HepG2 (cell line): ENCODE measurements around the gene TMEM62. TPM values are rescaled to one million over a fixed set of nuclear protein-coding genes. Genes with fewer than 3 reads are reported as not detected.

ENCODE experiments used
- ARNT2 ChIP-seq: sonication (generic); formaldehyde crosslinking; IDR thresholded peaks from 2 replicates; pipeline ENCODE4 v1.8.0; 2022; ENCODE audit warnings: mild to moderate bottlenecking, low read depth, missing genetic modification reagents, moderate library complexity
- ATF3 ChIP-seq: sonication (generic); formaldehyde crosslinking; IDR thresholded peaks from 2 replicates; pipeline ENCODE4 v1.4.0; 2020; ENCODE audit warnings: missing genetic modification reagents
- CBX2 ChIP-seq, 2 experiments: fragments of 200-600 bp in 1 of 2; sonication (generic); formaldehyde crosslinking in 1 of 2; IDR thresholded peaks; 2 replicates each; pipeline versions ENCODE4 v1.7.0 to v1.8.1; 2018 to 2022; ENCODE audit warnings: low read depth in 2 of 2, low read length in 1 of 2, mild to moderate bottlenecking in 1 of 2, missing genetic modification reagents in 1 of 2
- DPF2 ChIP-seq: sonication (generic); formaldehyde crosslinking; IDR thresholded peaks from 2 replicates; pipeline ENCODE4 v1.4.0; 2020; ENCODE audit warnings: mild to moderate bottlenecking, low read depth, missing genetic modification reagents, borderline replicate concordance
- FUBP1 ChIP-seq: sonication (generic); formaldehyde crosslinking; IDR thresholded peaks from 2 replicates; pipeline ENCODE4 v1.5.1; 2020; ENCODE audit warnings: missing genetic modification reagents, mild to moderate bottlenecking, borderline replicate concordance
- HNF4A ChIP-seq: sonication (generic); formaldehyde crosslinking; IDR thresholded peaks from 2 replicates; pipeline ENCODE4 v1.4.0; 2020; ENCODE audit warnings: missing genetic modification reagents
- MZF1 ChIP-seq: sonication (generic); formaldehyde crosslinking; IDR thresholded peaks from 2 replicates; pipeline ENCODE4 v1.8.1; 2023; ENCODE audit warnings: mild to moderate bottlenecking, missing genetic modification reagents, borderline replicate concordance
- SMAD3 ChIP-seq: sonication (generic); formaldehyde crosslinking; IDR thresholded peaks from 2 replicates; pipeline ENCODE4 v1.4.0; 2020; ENCODE audit warnings: missing genetic modification reagents
- TAF1 ChIP-seq: sonication (generic); formaldehyde crosslinking; IDR thresholded peaks from 2 replicates; pipeline ENCODE4 v1.4.0; 2020; ENCODE audit warnings: missing genetic modification reagents
- TFAP4 ChIP-seq: sonication (generic); IDR thresholded peaks from 2 replicates; pipeline ENCODE4 v1.6.1; 2016; ENCODE audit warnings: low read depth, borderline replicate concordance
- USF2 ChIP-seq, 2 experiments: sonication (generic) in 1 of 2; formaldehyde crosslinking in 1 of 2; IDR thresholded peaks; 2 replicates each; pipeline versions ENCODE4 v1.5.1 to v1.6.1; 2011 to 2020; ENCODE audit warnings: borderline replicate concordance in 1 of 2, low read depth in 1 of 2, low read length in 1 of 2, mild to moderate bottlenecking in 1 of 2, missing genetic modification reagents in 1 of 2, moderate library complexity in 1 of 2
- ZBTB44 ChIP-seq: sonication (generic); formaldehyde crosslinking; IDR thresholded peaks from 2 replicates; pipeline ENCODE4 v1.4.0; 2020; ENCODE audit warnings: missing genetic modification reagents
- ZFY ChIP-seq: sonication (generic); formaldehyde crosslinking; IDR thresholded peaks from 2 replicates; pipeline ENCODE4 v1.4.0; 2020; ENCODE audit warnings: missing genetic modification reagents
- ZNF263 ChIP-seq: sonication (generic); formaldehyde crosslinking; IDR thresholded peaks from 2 replicates; pipeline ENCODE4 v1.4.0; 2020; ENCODE audit warnings: missing genetic modification reagents
- ZNF362 ChIP-seq: sonication (generic); formaldehyde crosslinking; IDR thresholded peaks from 2 replicates; pipeline ENCODE4 v1.4.0; 2020; ENCODE audit warnings: missing genetic modification reagents, mild to moderate bottlenecking, borderline replicate concordance
- ZNF563 ChIP-seq: sonication (generic); formaldehyde crosslinking; IDR thresholded peaks from 2 replicates; pipeline ENCODE4 v1.8.0; 2022; ENCODE audit warnings: mild to moderate bottlenecking, moderate library complexity, missing genetic modification reagents
- ZNF629 ChIP-seq: sonication (generic); formaldehyde crosslinking; conservative IDR thresholded peaks from 2 replicates; pipeline ENCODE4 v1.5.0; 2020; ENCODE audit warnings: missing genetic modification reagents
- ZNF678 ChIP-seq: sonication (generic); formaldehyde crosslinking; IDR thresholded peaks from 2 replicates; pipeline ENCODE4 v1.4.0; 2020; ENCODE audit warnings: mild to moderate bottlenecking, missing genetic modification reagents
- ZNF792 ChIP-seq: IDR thresholded peaks from 2 replicates; pipeline ENCODE4 v1.6.1; 2016
- polyA plus RNA-seq, 8 experiments: library from polyadenylated mRNA; depleted of rRNA in 3 of 8; stranded (reverse) in 7 of 8; unstranded in 1 of 8; fragments of >200 nt; fragmentation: Illumina TruSeq in 4 of 8; extraction: Trizol in 4 of 8; gene quantifications; 2 replicates each; pipeline versions ENCODE4 v1.2.1 to v1.2.3, GENCODE V29; 2011 to 2016; ENCODE audit warnings: low read depth in 4 of 8, missing spikeins in 1 of 8, mixed read lengths in 1 of 8; ENCODE audit not compliant: insufficient read depth in 1 of 8
- total RNA-seq, 5 experiments: library from RNA; depleted of rRNA; stranded (reverse); fragments of >200 nt; fragmentation: Illumina TruSeq; extraction: Trizol; gene quantifications; 2 replicates each; pipeline ENCODE4 v1.2.3, GENCODE V29; 2016; ENCODE audit warnings: low read depth in 1 of 5

Gene TMEM62
- total and polyA plus RNA-seq, 2 of the 13 experiments (the other 11 are each of a cell fraction or from before 2014, with no cell fraction given): 14.2 to 20.9 TPM

GRCh38 chr15:43185157-43186002 lies 52.0 kb downstream of the TMEM62 start, which contains the start of gene CCNDBP1 (continued):
- peak; percentile 16; the same call in 1 of the 2 replicates for TF ChIP-seq ZNF263
- TF ChIP-seq FUBP1 (CRISPR knock-in tag): no peak
- TF ChIP-seq ZNF792 (CRISPR knock-in tag): peak; percentile 29; the same call in 1 of the 2 replicates
- no peak for TF ChIP-seq USF2 (IDR thresholded peaks at IDR 0.05; ENCODE audit: low read depth, low read length)
- peak; percentile 38; the same call in 1 of the 2 replicates for TF ChIP-seq USF2 (CRISPR knock-in tag; IDR thresholded peaks at IDR 0.05; ENCODE audit: borderline replicate concordance)
- TF ChIP-seq TAF1 (CRISPR knock-in tag): peak; percentile 86
- peak; percentile 99 for TF ChIP-seq ZFY (CRISPR knock-in tag)
- TF ChIP-seq TFAP4: peak; percentile 42; the same call in 1 of the 2 replicates
- TF ChIP-seq DPF2 (CRISPR knock-in tag): no peak
- no peak for TF ChIP-seq ZBTB44 (CRISPR knock-in tag)
- TF ChIP-seq ARNT2 (CRISPR knock-in tag): peak; percentile 62; the same call in 1 of the 2 replicates
- no peak for TF ChIP-seq ZNF563 (CRISPR knock-in tag)
- TF ChIP-seq HNF4A: peak; percentile 34; the same call in 1 of the 2 replicates
- TF ChIP-seq ZNF362 (CRISPR knock-in tag): 0 out of 2 replicates have a peak, but pooled peaks have one; percentile 18
- peak; percentile 56; the same call in 1 of the 2 replicates for TF ChIP-seq ZNF678 (CRISPR knock-in tag)
- no peak for TF ChIP-seq ZNF629 (CRISPR knock-in tag)
- TF ChIP-seq MZF1 (CRISPR knock-in tag): no peak; the same call in 1 of the 2 replicates
- TF ChIP-seq CBX2 (IDR thresholded peaks at IDR 0.05; ENCODE audit: low read depth, low read length): no peak
- no peak for TF ChIP-seq CBX2 (CRISPR knock-in tag; IDR thresholded peaks at IDR 0.05; ENCODE audit: low read depth)
- TF ChIP-seq ATF3 (CRISPR knock-in tag): no peak
- no peak for TF ChIP-seq SMAD3
